GM21717 (cell line): ENCODE data around the gene AUTS2.
A peak's percentile ranks its signal among the peaks of the same experiment; 100 is the strongest.
"Not testable (repeated sequence)": the region's sequence is repeated elsewhere in the genome, so short reads cannot be mapped to it uniquely, and the experiment has no call there.

Experiments used
- ATAC-seq: cut with Tn5 transposase; IDR thresholded peaks from one replicate; pipeline ENCODE4 v1.9.1; 2021; ENCODE audit warnings: mild to moderate bottlenecking, moderate library complexity; ENCODE audit not compliant: unreplicated experiment

AUTS2 gene

GRCh38 chr7:70799841-70800405 lies 1201.6 kb downstream of the AUTS2 start:
- ATAC-seq = no peak

GRCh38 chr7:70805360-70805759 lies 1207.1 kb downstream of the AUTS2 start:
- no peak for ATAC-seq

- no peak for ATAC-seq
Measured at GRCh38 chr7:70807650-70808049, 1209.4 kb downstream of the AUTS2 start.

GRCh38 chr7:70808876-70809275 lies 1210.6 kb downstream of the AUTS2 start:
- no peak for ATAC-seq

- no peak for ATAC-seq
Measured at GRCh38 chr7:70810558-70811139, 1212.4 kb downstream of the AUTS2 start.

GRCh38 chr7:70812511-70812910 lies 1214.2 kb downstream of the AUTS2 start:
- no peak for ATAC-seq

- ATAC-seq = not testable (repeated sequence)
Measured at GRCh38 chr7:70822490-70822889, 1224.2 kb downstream of the AUTS2 start.

GRCh38 chr7:70829221-70830059 lies 1231.2 kb downstream of the AUTS2 start:
- ATAC-seq = peak; percentile 87

GRCh38 chr7:70830060-70830395 lies 1231.8 kb downstream of the AUTS2 start:
- ATAC-seq = no peak

GRCh38 chr7:70830426-70830825 lies 1232.2 kb downstream of the AUTS2 start:
- ATAC-seq = no peak

GRCh38 chr7:70833726-70834125 lies 1235.5 kb downstream of the AUTS2 start:
- no peak for ATAC-seq

- no peak for ATAC-seq
Measured at GRCh38 chr7:70834424-70834823, 1236.1 kb downstream of the AUTS2 start.

GRCh38 chr7:70835658-70836057 lies 1237.4 kb downstream of the AUTS2 start:
- no peak for ATAC-seq

- no peak for ATAC-seq
Measured at GRCh38 chr7:70836279-70836678, 1238.0 kb downstream of the AUTS2 start.

- ATAC-seq = no peak
Measured at GRCh38 chr7:70836946-70837345, 1238.7 kb downstream of the AUTS2 start.

GRCh38 chr7:70837589-70837988 lies 1239.3 kb downstream of the AUTS2 start:
- ATAC-seq = no peak

GRCh38 chr7:70838292-70838907 lies 1240.1 kb downstream of the AUTS2 start:
- no peak for ATAC-seq
